Hematopoietic multipotent progenitor cell treated with erythropoietin and hydrocortisone succinate and interleukin-3 and kit ligand, for 8 days (in vitro differentiated cells): ENCODE data around the gene ZSCAN10.
"Not testable (repeated sequence)": the region's sequence is repeated elsewhere in the genome, so short reads cannot be mapped to it uniquely, and the experiment has no call there.

Experiments
- DNase-seq: peaks from one replicate; pipeline ENCODE4 v3.0.0-alpha.2; 2015

Gene ZSCAN10

DNA sequence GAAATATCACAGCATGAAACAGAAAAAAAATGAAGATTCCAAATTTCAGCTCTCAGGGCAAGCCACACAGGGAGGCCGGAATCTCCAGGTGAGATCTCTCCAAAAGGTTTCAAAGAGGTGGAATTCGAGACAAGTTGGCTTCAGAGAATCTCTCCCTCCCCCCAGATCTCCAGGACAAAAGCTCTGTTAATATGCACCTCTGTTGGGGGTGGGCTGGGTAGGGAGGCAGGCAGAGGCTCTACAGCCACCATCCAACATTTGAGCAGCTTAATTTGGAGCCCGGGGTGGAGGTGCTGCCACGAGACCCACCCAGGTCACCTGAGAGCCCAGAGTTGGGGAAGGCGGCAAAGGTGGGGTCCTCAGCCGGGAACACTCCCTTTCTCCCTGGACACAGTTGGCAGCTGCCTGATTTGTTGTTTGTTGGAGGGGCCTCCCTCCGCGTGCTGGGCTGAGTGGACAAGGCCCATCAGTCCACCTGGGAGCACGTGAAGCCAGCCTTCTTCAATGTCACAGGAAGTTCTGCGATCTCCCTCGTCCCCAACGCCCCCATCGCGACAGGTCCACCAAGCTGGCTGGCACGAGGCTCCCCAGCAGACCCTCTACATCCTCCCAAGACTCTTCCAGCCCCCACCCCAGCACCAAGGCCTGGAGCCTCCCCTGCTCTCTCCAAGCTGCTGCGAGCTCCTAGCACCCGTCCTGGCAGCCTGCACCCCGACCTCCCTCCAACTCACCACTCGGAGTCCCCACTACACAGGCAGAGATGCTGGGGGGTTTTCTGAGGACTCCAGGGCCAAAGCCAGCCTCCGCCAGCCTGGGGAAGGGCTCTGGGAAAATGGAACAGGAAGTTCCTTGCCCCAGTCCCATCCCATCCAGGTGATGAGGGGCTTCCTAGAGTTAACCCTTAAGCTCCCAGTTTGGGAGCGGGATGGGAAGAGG lies at the start of gene ZSCAN10:
Gene ZSCAN10, minus strand, starts transcription at position 836 of the 936 bp plus-strand sequence. CDS start 6,357 bp downstream, outside the sequence.
- DNase-seq = no peak

DNA sequence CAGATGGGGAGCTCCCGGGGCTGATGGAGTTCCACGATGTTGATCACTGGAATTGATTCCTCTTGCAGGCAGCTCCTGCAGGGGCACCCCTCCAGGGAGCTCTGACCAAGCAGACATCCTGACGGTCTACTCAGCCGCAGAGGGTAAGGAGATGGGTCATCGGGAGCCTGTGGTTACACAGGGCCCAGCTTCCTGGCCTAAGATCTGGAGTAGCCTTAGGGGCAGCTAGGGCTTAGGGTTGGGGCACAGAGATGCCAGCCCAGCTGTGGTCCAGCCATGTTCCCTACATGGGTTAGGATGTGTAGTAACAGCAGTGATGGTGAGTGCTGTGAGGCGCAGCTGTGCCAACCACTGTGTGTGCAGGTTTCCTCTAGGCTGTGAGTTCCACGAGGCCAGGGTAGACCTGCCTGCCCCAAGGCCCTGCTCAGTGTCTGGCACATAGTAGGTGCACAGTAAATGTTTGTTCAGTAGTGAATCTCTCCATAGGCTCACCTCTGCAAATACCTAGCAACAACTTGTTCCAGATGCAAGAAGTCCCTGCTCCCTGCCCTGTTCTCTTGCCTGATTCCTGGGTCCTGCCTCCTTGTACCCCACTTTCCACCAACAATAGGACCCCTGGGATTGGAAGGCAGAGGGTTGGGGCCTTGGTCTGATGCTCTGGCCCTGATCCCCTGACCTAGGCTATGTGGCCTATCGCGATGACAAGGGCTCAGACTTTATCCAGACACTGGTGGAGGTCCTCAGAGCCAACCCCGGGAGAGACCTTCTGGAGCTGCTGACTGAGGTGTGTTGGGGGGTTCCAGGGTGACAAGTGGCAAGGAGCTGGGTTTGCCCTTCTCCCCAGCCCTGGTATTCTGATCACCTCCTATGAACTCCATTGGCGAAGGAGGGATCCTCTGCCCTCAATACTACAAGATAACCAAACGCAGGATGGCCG lies 49.4 kb upstream of the ZSCAN10 start:
- no peak for DNase-seq

DNA sequence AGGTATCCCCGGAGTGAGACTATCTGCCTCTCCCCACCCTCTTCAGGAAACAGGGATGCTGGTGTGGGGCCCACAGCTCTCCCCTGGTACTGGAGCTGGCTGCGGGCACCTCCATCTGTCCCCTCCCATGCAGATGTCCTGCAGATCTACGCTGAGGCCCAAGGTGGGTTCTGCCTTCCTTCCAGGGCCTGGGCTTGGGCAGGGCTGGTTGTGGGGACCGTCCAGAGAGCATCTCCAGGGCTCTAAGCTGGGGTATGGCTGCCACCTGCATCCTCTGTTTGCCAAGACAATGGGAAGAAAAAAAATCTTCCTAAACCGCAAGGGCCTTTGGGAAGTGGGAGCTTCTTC lies 48.6 kb upstream of the ZSCAN10 start:
- DNase-seq = no peak

- no peak for DNase-seq
Observed at GRCh38 chr16:3147046-3147756, 48.1 kb upstream of the ZSCAN10 start.

DNA sequence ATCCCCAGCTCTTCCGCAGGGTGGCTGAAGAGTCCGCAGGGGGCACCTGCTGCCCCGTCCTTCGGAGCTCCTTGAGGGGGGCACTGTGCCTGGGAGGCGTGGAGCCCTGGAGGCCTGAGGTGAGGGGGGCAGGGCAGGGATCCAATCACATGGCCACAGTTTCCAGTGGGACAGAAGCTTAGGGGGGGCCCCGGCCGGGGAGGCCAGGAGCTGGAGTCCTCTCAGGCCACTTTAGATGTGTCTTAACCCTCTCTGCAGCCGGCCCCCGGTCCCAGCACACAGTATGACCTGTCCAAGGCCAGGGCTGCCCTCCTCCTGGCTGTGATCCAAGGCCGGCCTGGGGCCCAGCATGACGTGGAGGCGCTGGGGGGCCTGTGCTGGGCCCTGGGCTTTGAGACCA lies 46.6 kb upstream of the ZSCAN10 start:
- no peak for DNase-seq

GRCh38 chr16:3145151-3145550 lies 46.1 kb upstream of the ZSCAN10 start:
- no peak for DNase-seq

DNA sequence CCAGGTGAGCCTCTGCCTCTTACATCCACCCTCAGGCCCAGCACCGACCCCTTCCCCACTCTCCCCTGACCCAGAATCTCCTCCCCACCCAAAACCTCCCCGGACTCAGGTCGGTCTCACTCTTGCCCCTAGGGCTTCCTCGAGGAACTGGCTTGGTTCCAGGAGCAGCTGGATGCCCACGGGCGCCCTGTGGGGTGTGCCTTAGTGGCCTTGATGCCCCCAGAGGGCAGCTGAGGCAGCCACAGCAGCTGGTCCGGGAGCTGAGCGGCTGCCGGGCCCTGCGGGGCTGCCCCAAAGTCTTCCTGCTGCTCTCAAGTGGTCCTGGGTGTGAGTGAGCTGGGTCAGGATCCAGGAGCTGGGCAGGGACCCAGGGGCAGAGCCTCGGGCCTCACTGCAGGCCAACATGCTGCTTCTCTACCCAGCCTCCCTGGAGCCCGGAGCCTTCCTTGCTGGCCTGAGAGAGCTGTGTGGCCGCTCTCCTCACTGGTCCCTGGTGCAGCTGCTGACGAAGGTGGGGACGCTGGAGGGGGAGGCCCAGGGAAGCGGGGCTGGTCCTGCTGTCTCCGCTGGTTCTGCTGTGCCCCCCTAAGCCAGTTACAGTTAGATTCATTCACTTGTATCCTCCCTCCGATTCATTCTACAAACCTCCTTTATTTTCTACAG lies 45.4 kb upstream of the ZSCAN10 start:
- no peak for DNase-seq

DNA sequence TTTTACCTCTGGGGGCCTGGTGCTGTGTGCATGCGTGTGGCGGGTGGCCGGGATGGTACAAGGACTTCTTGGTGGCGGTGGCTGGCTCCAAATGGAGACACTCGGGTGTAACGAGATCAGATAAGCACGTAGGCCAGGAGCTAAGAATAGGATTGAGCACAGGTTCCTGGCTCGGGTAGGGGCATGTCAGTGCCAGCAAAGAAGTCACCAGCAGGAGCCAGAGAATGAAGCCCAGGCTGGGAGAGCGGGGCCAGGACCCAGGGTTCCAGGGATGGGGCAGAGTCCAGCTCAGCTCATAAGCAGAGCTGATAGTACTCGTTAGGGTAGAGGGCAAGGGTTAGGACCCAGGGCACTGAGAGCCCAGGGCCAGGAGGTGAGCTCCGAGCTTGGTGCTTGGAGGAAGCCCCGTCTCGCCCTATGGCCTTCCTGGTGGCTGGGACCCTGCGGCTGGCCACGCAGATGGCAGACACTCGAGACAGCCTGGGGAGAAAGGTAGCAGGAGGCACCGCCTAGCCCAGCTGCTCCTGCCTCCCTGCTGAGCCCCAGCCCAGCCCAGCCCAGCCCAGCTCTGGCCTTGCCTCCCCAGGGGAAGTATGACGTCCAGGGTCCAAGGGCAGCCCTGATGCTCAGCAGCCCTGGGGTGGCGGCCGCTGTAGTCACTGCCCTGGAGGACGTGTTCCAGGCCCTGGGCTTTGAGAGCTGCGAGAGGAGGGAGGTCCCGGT lies 44.7 kb upstream of the ZSCAN10 start:
- no peak for DNase-seq

GRCh38 chr16:3143189-3143588 lies 44.1 kb upstream of the ZSCAN10 start:
- DNase-seq = no peak

DNA sequence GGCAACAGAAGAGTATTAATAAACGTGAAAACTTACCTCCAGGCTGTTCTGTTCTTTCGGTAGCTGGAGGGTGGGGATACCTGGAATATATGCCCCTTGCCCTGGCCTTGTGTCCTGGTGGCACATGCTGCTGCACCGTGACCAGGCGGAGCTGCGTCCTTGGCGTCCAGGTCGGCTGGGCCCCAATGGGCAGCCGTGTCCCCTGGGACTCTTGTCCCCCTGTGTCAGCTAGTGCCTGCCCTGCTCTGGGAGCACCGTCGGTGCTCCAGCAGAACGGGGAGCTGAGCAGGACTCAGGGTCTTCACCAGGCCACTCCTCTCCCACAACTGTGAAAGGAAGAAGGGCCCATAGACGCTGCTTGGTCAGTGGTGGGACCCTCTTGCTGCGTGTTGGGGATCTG lies 43.7 kb upstream of the ZSCAN10 start:
- DNase-seq = no peak

GRCh38 chr16:3142327-3142726 lies 43.2 kb upstream of the ZSCAN10 start:
- no peak for DNase-seq

DNA sequence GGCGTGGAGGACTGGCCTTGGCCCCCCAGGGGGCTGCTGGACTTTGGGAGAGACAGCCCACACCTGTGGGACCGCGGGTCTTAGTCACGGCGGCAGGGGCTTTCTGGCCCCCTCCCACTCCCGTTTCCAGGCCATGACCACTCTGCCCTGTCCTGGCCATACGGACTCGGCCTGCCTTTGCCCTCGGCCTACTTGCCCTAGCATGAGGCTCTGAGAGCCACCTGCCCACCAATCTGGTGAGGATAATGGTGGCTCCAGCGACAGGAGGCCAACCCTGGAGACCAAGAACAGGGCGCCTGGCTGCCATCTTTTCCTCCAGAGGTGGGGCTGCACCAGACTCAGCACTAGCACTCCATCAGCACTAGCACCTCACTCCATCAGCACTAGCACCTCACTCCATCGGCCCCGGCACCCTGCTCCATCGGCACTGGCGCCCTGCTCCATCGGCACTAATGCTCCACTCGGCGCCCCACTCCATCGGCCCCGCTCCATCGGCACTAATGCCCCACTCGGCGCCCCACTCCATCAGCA lies 42.8 kb upstream of the ZSCAN10 start:
- DNase-seq = no peak

GRCh38 chr16:3140603-3141427 lies 41.7 kb upstream of the ZSCAN10 start:
- DNase-seq = no peak

- not testable (repeated sequence) for DNase-seq
Observed at GRCh38 chr16:3139561-3139960, 40.5 kb upstream of the ZSCAN10 start.

DNA sequence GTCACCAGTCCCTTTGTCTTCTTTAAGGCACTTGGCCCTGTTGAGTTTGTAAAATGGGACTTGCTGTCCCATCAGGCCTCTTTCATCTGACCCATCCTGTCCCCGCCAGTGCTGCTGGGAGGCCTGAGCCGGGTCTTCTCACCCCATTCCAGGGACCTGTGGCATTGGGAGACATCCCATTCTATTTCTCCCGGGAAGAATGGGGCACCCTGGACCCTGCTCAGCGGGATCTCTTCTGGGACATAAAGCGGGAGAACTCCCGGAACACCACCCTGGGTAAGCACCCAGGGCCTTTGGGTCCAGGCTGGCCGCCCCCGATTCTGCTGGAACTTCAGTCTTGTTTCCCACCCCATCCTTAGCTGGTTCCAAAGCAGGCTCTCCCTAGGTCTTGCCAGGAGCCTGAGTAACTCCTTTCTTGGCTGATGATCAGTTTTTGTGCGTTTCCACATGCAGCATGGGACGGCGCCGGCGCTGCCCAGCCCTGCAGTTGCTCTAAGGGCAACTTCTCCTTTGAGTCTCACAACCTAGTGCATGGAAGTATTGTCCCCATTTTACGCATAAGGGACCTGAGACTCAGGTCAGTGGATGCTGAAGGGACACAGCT lies 39.8 kb upstream of the ZSCAN10 start:
- DNase-seq = no peak

DNA sequence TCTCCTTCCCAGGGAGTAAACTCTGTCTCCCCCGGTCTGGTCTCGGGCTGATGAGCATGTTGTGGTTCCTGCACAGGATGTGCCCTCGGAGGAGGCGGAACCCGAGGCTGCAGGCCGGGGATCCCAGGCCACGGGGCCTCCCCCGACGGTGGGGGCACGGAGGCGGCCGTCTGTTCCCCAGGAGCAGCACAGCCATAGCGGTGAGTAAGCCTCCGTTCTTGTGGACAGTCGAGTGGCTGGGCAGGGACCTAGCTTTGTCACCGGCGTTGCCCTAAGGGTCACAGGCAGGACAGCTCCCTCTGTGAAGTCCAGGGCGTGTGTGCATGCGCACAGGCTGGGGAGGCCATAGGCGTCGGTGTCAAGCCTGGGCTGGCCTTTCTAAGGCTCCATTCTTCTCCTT lies 39.2 kb upstream of the ZSCAN10 start:
- no peak for DNase-seq

GRCh38 chr16:3137267-3137666 lies 38.2 kb upstream of the ZSCAN10 start:
- DNase-seq = no peak

DNA sequence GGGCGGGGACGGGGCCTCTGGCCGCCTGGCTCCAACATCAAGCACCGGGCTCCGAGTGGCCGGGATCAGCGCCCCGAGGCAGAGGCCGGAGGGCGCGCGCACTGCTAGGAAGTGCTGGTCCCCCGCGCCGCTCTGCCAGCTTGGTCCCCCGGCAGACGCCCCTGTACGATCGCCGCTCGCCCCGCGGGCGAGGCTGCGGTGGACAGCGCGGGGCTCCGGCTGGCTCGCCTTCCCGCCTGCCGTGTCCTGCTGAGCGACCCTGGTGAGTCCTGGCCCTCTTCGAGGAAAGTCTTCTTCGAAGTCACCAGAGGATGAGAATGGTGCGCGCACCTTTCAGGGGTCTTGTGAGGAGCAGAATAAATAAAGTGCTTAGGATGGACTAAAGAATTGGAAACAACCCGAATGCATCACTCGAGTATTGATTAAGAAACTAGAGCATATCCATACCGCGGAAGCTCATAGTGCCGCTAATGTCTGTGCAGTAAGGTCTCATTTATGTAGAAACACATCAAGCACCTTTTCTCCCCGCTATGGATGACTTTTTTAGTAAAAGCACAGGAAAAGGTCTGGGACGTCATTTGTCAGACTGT lies 36.1 kb upstream of the ZSCAN10 start:
- DNase-seq = peak; percentile 40

- peak; percentile 99 for DNase-seq
Observed at GRCh38 chr16:3134338-3135125, 35.4 kb upstream of the ZSCAN10 start, which contains the start of gene ZNF213. Gene ZNF213, plus strand, starts transcription at chr16:3135029. Its CDS starts 2,252 bp downstream, at chr16:3137281.
